NCI-H345 treated with DMSO at 0.1 percent for 48 hours (cell line): ENCODE data around the gene NOD1.
A peak's percentile ranks its signal among the peaks of the same experiment; 100 is the strongest.

ENCODE experiments used
- DNase-seq: peaks from one replicate; lab custom pipeline; 2025; ENCODE audit not compliant: unreplicated experiment; lab: John Stamatoyannopoulos, UW

Gene NOD1

GRCh38 chr7:30450983-30451497 is 27.5 kb downstream of the NOD1 start:
- DNase-seq, result no peak

- no peak for DNase-seq
Observed at GRCh38 chr7:30450240-30450982, 28.2 kb downstream of the NOD1 start.

GRCh38 chr7:30448461-30449189 is 30.0 kb downstream of the NOD1 start:
- DNase-seq, result no peak

DNA sequence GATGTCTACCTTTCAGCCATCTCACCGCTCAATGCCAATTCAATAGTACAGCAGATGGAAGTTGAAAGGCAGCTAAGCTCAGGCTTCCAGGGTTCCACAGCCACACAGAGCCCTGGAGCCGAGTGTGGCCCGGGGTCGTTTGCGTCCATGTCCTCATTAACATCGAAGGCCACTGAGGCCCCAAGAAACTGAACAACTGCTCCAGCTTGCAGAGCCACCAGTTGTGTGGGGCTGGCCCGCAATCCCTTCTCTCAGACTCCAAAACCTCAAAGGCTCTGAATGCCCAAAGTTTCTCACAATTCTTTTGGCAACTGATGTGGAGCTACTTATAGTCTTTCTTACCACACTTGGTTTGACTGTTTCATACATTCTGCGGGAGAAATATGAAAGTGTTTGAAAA is 31.1 kb downstream of the NOD1 start:
- no peak for DNase-seq

- no peak for DNase-seq
Observed at GRCh38 chr7:30446266-30446665, 32.3 kb downstream of the NOD1 start.

GRCh38 chr7:30445770-30446169 is 32.8 kb downstream of the NOD1 start:
- peak; percentile 71 for DNase-seq

GRCh38 chr7:30437823-30438574 is 40.6 kb downstream of the NOD1 start:
- no peak for DNase-seq

- no peak for DNase-seq
Observed at GRCh38 chr7:30436518-30436917, 42.1 kb downstream of the NOD1 start.

GRCh38 chr7:30436046-30436445 is 42.5 kb downstream of the NOD1 start:
- no peak for DNase-seq

GRCh38 chr7:30434140-30434799 is 44.3 kb downstream of the NOD1 start:
- no peak for DNase-seq

DNA sequence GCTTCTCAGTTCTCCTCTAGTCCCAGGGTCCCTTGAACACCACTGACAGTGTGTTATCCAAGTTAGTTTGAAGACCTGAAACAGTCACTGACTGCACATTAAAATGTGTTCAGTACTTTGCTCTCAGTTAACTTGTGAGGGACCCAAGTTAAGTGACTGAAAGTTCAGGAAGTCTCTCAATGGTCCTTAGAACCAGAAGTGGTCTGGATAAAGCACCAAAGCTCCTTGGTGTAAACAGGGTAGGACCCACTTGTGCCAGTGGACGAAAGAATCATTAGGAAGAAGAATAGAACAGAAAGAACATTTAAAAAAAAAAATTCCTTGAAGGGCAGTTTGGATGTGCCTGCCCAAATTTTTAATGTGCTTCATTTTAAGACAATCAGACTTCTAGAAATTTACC is 45.1 kb downstream of the NOD1 start:
- no peak for DNase-seq

- DNase-seq, result no peak
Observed at GRCh38 chr7:30433082-30433481, 45.5 kb downstream of the NOD1 start.

DNA sequence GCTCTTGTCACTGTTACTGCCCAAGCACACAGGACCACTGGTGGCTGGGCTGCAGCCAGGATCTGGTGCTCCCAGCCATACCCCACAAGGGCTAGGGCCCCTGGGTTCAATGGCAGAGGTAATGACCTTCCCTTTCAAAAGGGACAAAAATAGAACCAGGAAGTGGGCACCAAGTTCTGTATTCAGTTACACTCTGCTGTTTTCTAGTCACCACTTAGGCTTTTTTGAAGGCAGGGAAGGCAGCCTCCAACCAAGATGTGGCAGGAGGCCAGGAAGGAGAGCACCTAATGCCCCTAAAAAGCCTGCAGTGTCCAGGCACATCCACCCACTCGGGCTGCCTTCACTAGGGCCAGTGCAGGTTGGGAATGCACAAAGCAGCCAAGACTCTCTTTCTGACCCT is 47.8 kb downstream of the NOD1 start:
- DNase-seq, result no peak

GRCh38 chr7:30430276-30430675 is 48.3 kb downstream of the NOD1 start:
- no peak for DNase-seq

DNA sequence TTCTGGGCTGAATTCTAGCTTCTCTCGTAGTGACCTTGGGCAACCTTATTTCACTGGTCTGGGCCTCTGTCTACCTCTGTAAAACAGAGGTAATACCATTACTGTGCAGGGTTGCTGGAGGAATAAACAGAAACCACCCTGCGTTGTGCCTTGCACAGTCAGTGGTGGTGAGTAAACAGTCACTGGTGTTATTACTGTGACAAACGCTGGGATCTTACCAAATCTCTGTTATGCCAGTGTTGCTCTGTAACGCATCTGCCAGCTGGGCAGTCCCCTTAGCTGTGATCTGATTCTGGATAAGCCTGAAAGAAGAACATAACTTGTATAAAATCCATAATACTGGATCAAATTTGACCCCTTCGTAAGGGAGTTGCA is 49.4 kb downstream of the NOD1 start:
- DNase-seq, result no peak

- no peak for DNase-seq
Observed at GRCh38 chr7:30428246-30429155, 50.1 kb downstream of the NOD1 start.

DNA sequence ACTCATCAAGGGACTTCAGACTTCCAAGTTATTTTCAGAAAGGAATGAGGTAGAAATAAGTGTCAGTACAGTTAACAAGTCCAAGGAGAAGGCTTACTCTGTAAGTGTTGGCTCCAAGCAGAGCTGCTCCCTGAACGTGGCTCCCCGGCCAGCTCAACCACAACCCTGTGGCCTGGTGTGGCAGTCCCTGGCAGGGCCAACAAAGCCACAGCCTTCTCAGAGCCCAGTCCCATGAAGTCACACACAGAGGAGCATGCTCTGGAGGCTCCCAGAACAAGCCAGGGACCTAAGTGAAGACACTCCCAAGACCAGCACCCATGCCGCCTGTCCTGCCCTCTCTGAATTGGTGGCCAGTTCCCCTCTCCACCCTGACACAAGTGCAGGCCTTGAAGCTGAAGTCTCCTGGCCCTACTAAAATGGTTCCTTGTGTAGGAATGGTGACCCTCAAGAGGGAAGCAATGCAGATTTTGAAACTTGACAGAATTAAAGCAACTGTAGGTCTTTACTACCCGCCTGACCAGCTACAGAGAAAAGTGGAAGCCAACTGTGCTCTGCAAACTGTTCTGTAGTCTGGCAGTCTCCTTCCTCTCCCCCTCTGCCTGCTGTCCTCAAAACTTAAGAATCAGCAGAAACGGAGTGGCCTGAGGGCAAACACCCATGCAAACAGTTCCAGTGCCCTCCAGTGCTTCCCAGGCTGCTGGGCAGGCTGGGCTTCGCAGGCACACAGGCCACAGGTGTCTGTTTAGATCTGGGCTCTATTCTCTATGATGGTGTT is 51.1 kb downstream of the NOD1 start:
- DNase-seq, result no peak

DNA sequence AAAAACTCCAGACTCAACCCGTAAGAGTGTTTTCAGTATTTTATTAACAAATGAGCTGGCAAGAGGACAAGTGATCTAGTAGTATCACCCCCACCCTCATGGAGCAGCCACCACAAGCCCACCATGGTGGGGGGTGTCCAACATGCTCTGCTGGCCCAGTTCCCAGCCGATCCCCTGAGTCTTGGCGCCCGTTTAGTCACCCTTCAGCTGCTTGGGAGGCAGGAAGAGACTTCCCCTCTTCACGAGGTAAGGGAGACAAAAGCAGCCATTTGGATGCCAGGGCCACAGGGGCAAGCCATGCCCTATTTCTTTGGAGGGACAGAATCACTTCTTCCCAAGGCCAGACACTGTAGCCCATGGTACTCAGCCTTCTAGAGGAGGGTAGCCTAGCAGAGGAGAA is 54.1 kb downstream of the NOD1 start:
- no peak for DNase-seq

- DNase-seq, result no peak
Observed at GRCh38 chr7:30423788-30424505, 54.6 kb downstream of the NOD1 start.
